Caco-2 (cell line): ENCODE measurements around the gene XKR7. TPM values are rescaled to one million over a fixed set of nuclear protein-coding genes. Genes with fewer than 3 reads are reported as not detected.

Experiments used
- BruUV-seq: library from RNA; stranded (reverse); fragments of 400-500 nt; replicated peaks from 2 replicates; lab custom pipeline; 2021; lab: Mats Ljungman, UMichigan
- CTCF ChIA-PET: fragments of 300-600 bp; sonication (Branson Sonifier 250); formaldehyde crosslinking; loops from one replicate; lab custom pipeline; 2022; ENCODE audit warnings: antibody characterized with exemption; lab: Charles Lee
- POLR2A ChIA-PET: fragments of 300-600 bp; sonication (Branson Sonifier 250); formaldehyde crosslinking; loops from one replicate; lab custom pipeline; 2022; ENCODE audit warnings: antibody characterized with exemption; lab: Charles Lee
- DNase-seq, 2 experiments: peaks; one replicate each; pipeline versions ENCODE4 v3.0.0 to v3.0.0-alpha.2; 2020 to 2022
- H3K27me3 ChIP-seq: replicated peaks from 2 replicates; pipeline ENCODE4 v1.6.0; 2011; ENCODE audit warnings: low read length; ENCODE audit not compliant: control insufficient read depth, insufficient read depth
- H3K36me3 ChIP-seq: 2 replicates; pipeline ENCODE4 v1.5.1; 2011; ENCODE audit warnings: low read length; ENCODE audit not compliant: control insufficient read depth, insufficient read depth
- H3K4me1 ChIP-seq: fragments of 250-450 bp; sonication (Bioruptor Pico); 2 replicates; pipeline ENCODE4 v1.5.1; 2020; ENCODE audit warnings: mild to moderate bottlenecking
- H3K4me3 ChIP-seq: 2 replicates; pipeline ENCODE4 v1.5.1; 2011; ENCODE audit warnings: low read depth, mild to moderate bottlenecking, control low read depth, low read length
- H3K9me3 ChIP-seq: fragments of 250-450 bp; sonication (Bioruptor Pico); 2 replicates; pipeline ENCODE4 v1.5.1; 2020; ENCODE audit warnings: mild to moderate bottlenecking, moderate library complexity
- H3K27ac Mint-ChIP-seq: one replicate; pipeline ENCODE4 v1.8.0; 2022; ENCODE audit warnings: mixed read lengths; ENCODE audit not compliant: unreplicated experiment
- H3K27me3 Mint-ChIP-seq: one replicate; pipeline ENCODE4 v1.8.0; 2022; ENCODE audit warnings: mixed read lengths; ENCODE audit not compliant: insufficient read depth, unreplicated experiment
- H3K36me3 Mint-ChIP-seq: one replicate; pipeline ENCODE4 v1.8.0; 2022; ENCODE audit warnings: mild to moderate bottlenecking, mixed read lengths; ENCODE audit not compliant: insufficient read depth, unreplicated experiment
- H3K4me1 Mint-ChIP-seq: one replicate; pipeline ENCODE4 v1.8.0; 2022; ENCODE audit warnings: low read depth, mixed read lengths; ENCODE audit not compliant: unreplicated experiment
- H3K4me3 Mint-ChIP-seq: one replicate; pipeline ENCODE4 v1.8.0; 2022; ENCODE audit warnings: mild to moderate bottlenecking, moderate library complexity, mixed read lengths; ENCODE audit not compliant: unreplicated experiment
- H3K9me3 Mint-ChIP-seq: one replicate; pipeline ENCODE4 v1.8.0; 2022; ENCODE audit warnings: mixed read lengths; ENCODE audit not compliant: unreplicated experiment
- CTCF ChIP-seq, 2 experiments: fragments of 200-600 bp in 1 of 2; IDR thresholded peaks; 1 replicate in 1 of 2; 2 replicates in 1 of 2; pipeline versions ENCODE4 v1.5.1 to v1.8.0; 2011 to 2022; ENCODE audit warnings: antibody characterized with exemption in 1 of 2, control low read depth in 1 of 2, inconsistent platforms in 1 of 2, low read depth in 1 of 2, low read length in 1 of 2, mild to moderate bottlenecking in 1 of 2, moderate library complexity in 1 of 2; ENCODE audit not compliant: insufficient read depth in 1 of 2, severe bottlenecking in 1 of 2, unreplicated experiment in 1 of 2
- intact Hi-C: fragments of 100-400 bp; cut with micrococcal nuclease; formaldehyde crosslinking; loops from one replicate; pipeline ENCODE4 v1.10.0; 2022; ENCODE audit not compliant: unreplicated experiment
- total RNA-seq: library from RNA; stranded (reverse); gene quantifications from 2 replicates; pipeline ENCODE4 v1.2.3, GENCODE V29; 2022

Gene XKR7
- total RNA-seq, 1 experiment from 2014 or later = not detected

GRCh38 chr20:31933698-31934097, 34.3 kb upstream of the XKR7 start:
- no peaks in the 10 kb centered on the region for H3K27me3 ChIP-seq
- CTCF ChIA-PET = interaction anchor here (0.6 to 1.4 kb wide), 2 partner anchors 63 to 81 kb away, joined by 3 to 4 read pairs; no protein-coding TSS in a partner anchor
- H3K4me1 ChIP-seq = no peaks in the 10 kb centered on the region
- no peak overlapping the region for H3K27ac Mint-ChIP-seq
- POLR2A ChIA-PET = no interaction called here
- no peaks in the 10 kb centered on the region for H3K36me3 ChIP-seq
- H3K36me3 Mint-ChIP-seq = no peaks in the 10 kb centered on the region
- intact Hi-C loops = no loop called here
- DNase-seq = no peak
- H3K4me3 ChIP-seq = no peak overlapping the region
- no peaks in the 10 kb centered on the region for H3K9me3 ChIP-seq
- no peaks in the 10 kb centered on the region for H3K9me3 Mint-ChIP-seq
- no peak for TF ChIP-seq CTCF (IDR thresholded peaks at IDR 0.05; ENCODE audit: insufficient read depth in 1 of 2, low read depth in 1 of 2, low read length in 1 of 2, severe bottlenecking in 1 of 2, unreplicated experiment in 1 of 2)
- no TSS peak for BruUV-seq
- H3K27me3 Mint-ChIP-seq = peaks cover 12% of the 10 kb centered on the region
- H3K4me3 Mint-ChIP-seq = no peak overlapping the region
- H3K4me1 Mint-ChIP-seq = no peaks in the 10 kb centered on the region

DNA sequence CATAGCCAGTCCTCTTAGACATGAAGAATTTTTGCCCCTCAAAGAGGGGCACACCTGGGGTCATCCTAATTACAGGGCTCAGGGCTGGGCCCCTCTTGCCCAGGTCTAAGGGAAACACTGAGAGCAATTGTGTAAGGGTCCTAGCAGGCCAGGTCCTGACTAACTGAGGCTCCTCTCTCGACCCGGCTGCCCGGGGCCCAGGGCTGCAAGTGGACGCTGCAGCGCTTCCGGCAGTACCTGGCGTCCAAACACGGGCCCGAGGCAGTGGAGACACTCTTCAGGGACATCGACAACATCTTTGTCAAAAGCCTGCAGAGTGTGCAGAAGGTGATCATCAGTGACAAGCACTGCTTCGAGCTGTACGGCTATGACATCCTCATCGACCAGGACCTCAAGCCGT, 33.5 kb upstream of the XKR7 start:
- no peak for DNase-seq
- H3K36me3 Mint-ChIP-seq = no peaks in the 10 kb centered on the region
- H3K4me1 Mint-ChIP-seq = no peaks in the 10 kb centered on the region
- H3K27ac Mint-ChIP-seq = no peak overlapping the region
- ChIA-PET CTCF (interaction anchor here (1.3 kb wide), 1 partner anchor 16 kb away, joined by 3 read pairs; no protein-coding TSS in a partner anchor), POLR2A (no interaction called here)
- intact Hi-C loops = no loop called here
- H3K4me3 Mint-ChIP-seq = no peak overlapping the region
- no peaks in the 10 kb centered on the region for H3K36me3 ChIP-seq
- no peak for TF ChIP-seq CTCF (IDR thresholded peaks at IDR 0.05; ENCODE audit: insufficient read depth in 1 of 2, low read depth in 1 of 2, low read length in 1 of 2, severe bottlenecking in 1 of 2, unreplicated experiment in 1 of 2)
- H3K9me3 Mint-ChIP-seq = no peaks in the 10 kb centered on the region
- no peaks in the 10 kb centered on the region for H3K9me3 ChIP-seq
- H3K4me3 ChIP-seq = no peak overlapping the region
- no TSS peak for BruUV-seq
- peaks cover 8% of the 10 kb centered on the region for H3K27me3 Mint-ChIP-seq
- no peaks in the 10 kb centered on the region for H3K27me3 ChIP-seq
- H3K4me1 ChIP-seq = no peaks in the 10 kb centered on the region

DNA sequence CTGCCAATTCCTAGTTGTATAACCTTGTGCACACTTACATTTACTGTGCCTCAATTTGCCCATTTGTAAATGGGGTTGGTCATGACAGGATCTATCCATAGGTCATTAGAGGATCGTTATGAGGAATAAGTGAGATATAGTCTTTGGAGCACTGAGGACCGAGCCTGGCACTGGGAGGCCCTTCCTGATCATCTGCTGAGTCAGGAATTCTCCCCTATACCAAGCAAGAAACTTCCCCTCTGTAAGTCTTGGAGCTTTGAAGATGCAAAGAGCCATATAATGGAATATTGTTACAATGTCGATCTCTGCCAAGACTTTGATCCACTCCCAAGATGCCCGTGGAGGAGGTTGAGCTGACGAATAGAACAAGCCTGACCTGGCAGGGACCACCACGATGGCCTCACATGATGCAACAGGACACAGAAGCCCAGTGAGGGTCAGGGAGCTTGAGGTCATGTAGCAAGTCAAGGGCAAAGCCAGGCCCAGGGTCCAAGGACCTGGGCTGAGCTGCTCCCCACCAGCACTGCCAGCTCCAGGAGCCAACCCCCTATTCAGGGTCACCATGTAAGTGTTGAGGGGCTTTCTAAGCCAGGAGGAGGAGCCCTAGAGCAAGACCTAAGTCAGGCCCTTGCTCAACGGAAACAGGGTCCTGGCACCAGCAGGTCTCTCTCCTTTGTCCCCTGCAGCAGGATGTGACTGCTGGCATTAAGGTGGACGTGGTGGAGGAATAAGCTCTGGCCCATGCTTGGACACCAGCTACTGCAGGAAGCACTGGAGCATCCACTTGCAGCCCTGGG, 32.8 kb upstream of the XKR7 start:
- ChIA-PET CTCF (interaction anchor here (0.5 to 1.3 kb wide), 4 partner anchors 15 to 565 kb away, joined by 3 to 7 read pairs (median 4); partner anchors contain the start of gene PDRG1), POLR2A (no interaction called here)
- Mint-ChIP-seq H3K4me1 (no peaks in the 10 kb centered on the region), H3K9me3 (no peaks in the 10 kb centered on the region), H3K27ac (no peak overlapping the region), H3K4me3 (no peak overlapping the region), H3K27me3 (peaks cover 8% of the 10 kb centered on the region), H3K36me3 (no peaks in the 10 kb centered on the region)
- Histone ChIP-seq H3K36me3 (no peaks in the 10 kb centered on the region), H3K9me3 (no peaks in the 10 kb centered on the region), H3K4me3 (no peak overlapping the region), H3K27me3 (no peaks in the 10 kb centered on the region), H3K4me1 (no peaks in the 10 kb centered on the region)
- DNase-seq = no peak
- intact Hi-C loops = no loop called here
- no TSS peak for BruUV-seq
- peak; percentile 8 to 26 for TF ChIP-seq CTCF (IDR thresholded peaks at IDR 0.05; ENCODE audit: insufficient read depth in 1 of 2, low read depth in 1 of 2, low read length in 1 of 2, severe bottlenecking in 1 of 2, unreplicated experiment in 1 of 2)
